HEK293 (cell line): ENCODE measurements around the gene TMIE.

Source experiments
- CTCF ChIA-PET: fragments of 350-600 bp; formaldehyde crosslinking; extraction: SDS; loops from one replicate; lab custom pipeline; 2021; ENCODE audit warnings: antibody characterized with exemption; lab: Yijun Ruan, JAX
- POLR2A ChIA-PET: fragments of 300-600 bp; formaldehyde crosslinking; extraction: SDS; loops from one replicate; lab custom pipeline; 2020; ENCODE audit warnings: antibody characterized with exemption, inconsistent platforms; lab: Yijun Ruan, JAX
- H3K27ac ChIP-seq: fragments of 200-500 bp; sonication (Bioruptor generic); 2 replicates; pipeline ENCODE4 v1.5.1; 2014; ENCODE audit warnings: low read depth, low read length, control low read depth, inconsistent platforms; ENCODE audit errors: extremely low read depth
- H3K36me3 ChIP-seq, 2 experiments: fragments of 200-500 bp in 1 of 2; sonication (Bioruptor generic) in 1 of 2; 1 replicate in 1 of 2; 2 replicates in 1 of 2; pipeline ENCODE4 v1.5.1; 2014 to 2017; ENCODE audit warnings: inconsistent platforms in 2 of 2, low read length in 2 of 2; ENCODE audit not compliant: control insufficient read depth in 2 of 2, insufficient read depth in 1 of 2
- H3K4me1 ChIP-seq: fragments of 200-500 bp; sonication (Bioruptor generic); 2 replicates; pipeline ENCODE4 v1.5.1; 2014; ENCODE audit warnings: mild to moderate bottlenecking, low read length, inconsistent platforms; ENCODE audit not compliant: control insufficient read depth, insufficient read depth
- H3K4me3 ChIP-seq: 2 replicates; pipeline ENCODE4 v1.5.1; 2011; ENCODE audit warnings: low read depth, mild to moderate bottlenecking, control low read depth, low read length, moderate library complexity
- H3K9me3 ChIP-seq: fragments of 200-500 bp; sonication (Bioruptor generic); 2 replicates; pipeline ENCODE4 v1.5.1; 2014; ENCODE audit warnings: low read depth, low read length, inconsistent platforms; ENCODE audit not compliant: control insufficient read depth, insufficient read depth
- FEZF1 ChIP-seq: fragments of 450-650 bp; formaldehyde crosslinking; IDR thresholded peaks from 2 replicates; pipeline ENCODE4 v1.5.1; 2016; ENCODE audit warnings: missing biosample characterization, missing genetic modification characterization
- GLIS1 ChIP-seq: fragments of 450-650 bp; formaldehyde crosslinking; IDR thresholded peaks from 2 replicates; pipeline ENCODE4 v1.5.1; 2016; ENCODE audit warnings: missing biosample characterization, missing genetic modification characterization
- KLF10 ChIP-seq: fragments of 450-650 bp; IDR thresholded peaks from 2 replicates; pipeline ENCODE4 v1.5.1; 2018; ENCODE audit warnings: missing biosample characterization, mild to moderate bottlenecking, missing genetic modification characterization
- MYNN ChIP-seq: fragments of 450-650 bp; formaldehyde crosslinking; IDR thresholded peaks from 2 replicates; pipeline ENCODE4 v1.5.1; 2016; ENCODE audit warnings: missing biosample characterization, missing genetic modification characterization, borderline replicate concordance
- REST ChIP-seq: fragments of 450-650 bp; formaldehyde crosslinking; IDR thresholded peaks from 2 replicates; pipeline ENCODE4 v1.5.1; 2016; ENCODE audit warnings: missing biosample characterization, missing genetic modification characterization
- YY2 ChIP-seq: fragments of 450-650 bp; formaldehyde crosslinking; IDR thresholded peaks from 2 replicates; pipeline ENCODE4 v1.5.1; 2016; ENCODE audit warnings: missing biosample characterization, missing genetic modification characterization
- ZBTB26 ChIP-seq: fragments of 450-650 bp; formaldehyde crosslinking; optimal IDR thresholded peaks from 2 replicates; pipeline ENCODE3; 2016; ENCODE audit warnings: missing biosample characterization, mild to moderate bottlenecking, missing genetic modification characterization
- ZBTB8A ChIP-seq: fragments of 450-650 bp; formaldehyde crosslinking; IDR thresholded peaks from 2 replicates; pipeline ENCODE4 v1.5.1; 2016; ENCODE audit warnings: missing biosample characterization, missing genetic modification characterization
- ZNF10 ChIP-seq: fragments of 450-650 bp; formaldehyde crosslinking; IDR thresholded peaks from 2 replicates; pipeline ENCODE4 v1.5.1; 2017; ENCODE audit warnings: missing biosample characterization, missing genetic modification characterization
- ZNF140 ChIP-seq: fragments of 450-650 bp; formaldehyde crosslinking; IDR thresholded peaks from 2 replicates; pipeline ENCODE4 v1.5.1; 2016; ENCODE audit warnings: missing biosample characterization, missing genetic modification characterization
- ZNF146 ChIP-seq: fragments of 450-650 bp; formaldehyde crosslinking; IDR thresholded peaks from 2 replicates; pipeline ENCODE4 v1.5.1; 2016; ENCODE audit warnings: missing biosample characterization, missing genetic modification characterization
- ZNF155 ChIP-seq: fragments of 450-650 bp; formaldehyde crosslinking; IDR thresholded peaks from 2 replicates; pipeline ENCODE4 v1.5.1; 2016; ENCODE audit warnings: missing biosample characterization, missing genetic modification characterization
- ZNF324 ChIP-seq: fragments of 450-650 bp; formaldehyde crosslinking; IDR thresholded peaks from 2 replicates; pipeline ENCODE4 v1.5.1; 2016; ENCODE audit warnings: missing biosample characterization, missing genetic modification characterization
- ZNF394 ChIP-seq: fragments of 450-650 bp; formaldehyde crosslinking; IDR thresholded peaks from 2 replicates; pipeline ENCODE4 v1.5.1; 2016; ENCODE audit warnings: missing biosample characterization, missing genetic modification characterization, mild to moderate bottlenecking, moderate library complexity, borderline replicate concordance
- ZNF747 ChIP-seq: fragments of 450-650 bp; formaldehyde crosslinking; IDR thresholded peaks from 2 replicates; pipeline ENCODE4 v1.5.1; 2016; ENCODE audit warnings: missing biosample characterization, missing genetic modification characterization
- ZSCAN16 ChIP-seq: fragments of 450-650 bp; formaldehyde crosslinking; IDR thresholded peaks from 2 replicates; pipeline ENCODE4 v1.5.1; 2016; ENCODE audit warnings: missing biosample characterization, missing genetic modification characterization
- TF ChIP-seq, protein P1 (sequence below): fragments of 450-650 bp; formaldehyde crosslinking; IDR thresholded peaks from 2 replicates; pipeline ENCODE4 v1.5.1; 2016; ENCODE audit warnings: missing biosample characterization, missing genetic modification characterization, borderline replicate concordance
- TF ChIP-seq, protein P2 (sequence below): fragments of 450-650 bp; formaldehyde crosslinking; IDR thresholded peaks from 2 replicates; pipeline ENCODE4 v1.5.1; 2016; ENCODE audit warnings: missing biosample characterization, missing genetic modification characterization, borderline replicate concordance

The TMIE gene

DNA sequence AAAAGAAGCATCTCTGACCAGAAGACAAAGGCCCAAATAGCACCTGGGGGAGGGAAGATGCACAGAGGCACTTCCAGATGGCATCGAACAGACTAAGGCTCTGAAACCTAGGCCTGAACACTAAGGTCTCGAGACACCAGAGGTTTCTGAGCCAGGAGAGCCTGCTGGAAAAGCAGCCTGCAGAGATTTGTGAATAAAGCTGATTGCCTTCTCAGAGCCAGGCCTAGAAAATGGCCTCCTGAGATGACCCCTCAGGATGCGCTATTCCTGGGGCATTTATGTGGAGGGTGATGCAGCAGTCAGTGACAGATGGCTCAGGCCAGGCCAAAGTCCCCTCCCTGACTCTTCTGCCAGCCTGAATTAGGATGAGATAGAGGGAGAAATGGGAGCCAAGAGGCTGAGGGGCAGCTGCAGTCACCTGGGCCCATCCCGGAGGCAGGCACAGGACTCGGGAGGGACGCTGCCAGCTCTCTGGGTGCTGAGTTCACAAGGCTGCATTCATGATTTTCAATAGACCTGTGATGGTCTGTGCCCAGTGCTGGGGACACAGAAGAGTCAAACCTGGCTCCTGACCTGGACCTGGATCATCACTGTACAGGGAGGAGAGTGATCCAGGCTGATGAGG lies 9.6 kb downstream of the TMIE start:
- H3K4me1 ChIP-seq: no peaks in the 10 kb centered on the region
- POLR2A ChIA-PET: no interaction called here
- TF ChIP-seq ZNF155 (tag by site-specific recombination) (no peak), KLF10 (no peak), MYNN (tag by site-specific recombination) (no peak), ZNF140 (tag by site-specific recombination) (no peak), ZNF324 (no peak), YY2 (tag by site-specific recombination) (no peak), ZNF394 (tag by site-specific recombination) (no peak), ZSCAN16 (tag by site-specific recombination) (no peak), REST (no peak), ZBTB8A (tag by site-specific recombination) (no peak), ZBTB26 (tag by site-specific recombination) (no peak), ZNF146 (tag by site-specific recombination) (no peak), FEZF1 (tag by site-specific recombination) (no peak), ZNF747 (tag by site-specific recombination) (no peak), GLIS1 (no peak), ZNF10 (tag by site-specific recombination) (no peak)
- TF ChIP-seq, protein P1, sequence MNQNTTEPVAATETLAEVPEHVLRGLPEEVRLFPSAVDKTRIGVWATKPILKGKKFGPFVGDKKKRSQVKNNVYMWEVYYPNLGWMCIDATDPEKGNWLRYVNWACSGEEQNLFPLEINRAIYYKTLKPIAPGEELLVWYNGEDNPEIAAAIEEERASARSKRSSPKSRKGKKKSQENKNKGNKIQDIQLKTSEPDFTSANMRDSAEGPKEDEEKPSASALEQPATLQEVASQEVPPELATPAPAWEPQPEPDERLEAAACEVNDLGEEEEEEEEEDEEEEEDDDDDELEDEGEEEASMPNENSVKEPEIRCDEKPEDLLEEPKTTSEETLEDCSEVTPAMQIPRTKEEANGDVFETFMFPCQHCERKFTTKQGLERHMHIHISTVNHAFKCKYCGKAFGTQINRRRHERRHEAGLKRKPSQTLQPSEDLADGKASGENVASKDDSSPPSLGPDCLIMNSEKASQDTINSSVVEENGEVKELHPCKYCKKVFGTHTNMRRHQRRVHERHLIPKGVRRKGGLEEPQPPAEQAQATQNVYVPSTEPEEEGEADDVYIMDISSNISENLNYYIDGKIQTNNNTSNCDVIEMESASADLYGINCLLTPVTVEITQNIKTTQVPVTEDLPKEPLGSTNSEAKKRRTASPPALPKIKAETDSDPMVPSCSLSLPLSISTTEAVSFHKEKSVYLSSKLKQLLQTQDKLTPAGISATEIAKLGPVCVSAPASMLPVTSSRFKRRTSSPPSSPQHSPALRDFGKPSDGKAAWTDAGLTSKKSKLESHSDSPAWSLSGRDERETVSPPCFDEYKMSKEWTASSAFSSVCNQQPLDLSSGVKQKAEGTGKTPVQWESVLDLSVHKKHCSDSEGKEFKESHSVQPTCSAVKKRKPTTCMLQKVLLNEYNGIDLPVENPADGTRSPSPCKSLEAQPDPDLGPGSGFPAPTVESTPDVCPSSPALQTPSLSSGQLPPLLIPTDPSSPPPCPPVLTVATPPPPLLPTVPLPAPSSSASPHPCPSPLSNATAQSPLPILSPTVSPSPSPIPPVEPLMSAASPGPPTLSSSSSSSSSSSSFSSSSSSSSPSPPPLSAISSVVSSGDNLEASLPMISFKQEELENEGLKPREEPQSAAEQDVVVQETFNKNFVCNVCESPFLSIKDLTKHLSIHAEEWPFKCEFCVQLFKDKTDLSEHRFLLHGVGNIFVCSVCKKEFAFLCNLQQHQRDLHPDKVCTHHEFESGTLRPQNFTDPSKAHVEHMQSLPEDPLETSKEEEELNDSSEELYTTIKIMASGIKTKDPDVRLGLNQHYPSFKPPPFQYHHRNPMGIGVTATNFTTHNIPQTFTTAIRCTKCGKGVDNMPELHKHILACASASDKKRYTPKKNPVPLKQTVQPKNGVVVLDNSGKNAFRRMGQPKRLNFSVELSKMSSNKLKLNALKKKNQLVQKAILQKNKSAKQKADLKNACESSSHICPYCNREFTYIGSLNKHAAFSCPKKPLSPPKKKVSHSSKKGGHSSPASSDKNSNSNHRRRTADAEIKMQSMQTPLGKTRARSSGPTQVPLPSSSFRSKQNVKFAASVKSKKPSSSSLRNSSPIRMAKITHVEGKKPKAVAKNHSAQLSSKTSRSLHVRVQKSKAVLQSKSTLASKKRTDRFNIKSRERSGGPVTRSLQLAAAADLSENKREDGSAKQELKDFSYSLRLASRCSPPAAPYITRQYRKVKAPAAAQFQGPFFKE: no peak
- TF ChIP-seq, protein P2, sequence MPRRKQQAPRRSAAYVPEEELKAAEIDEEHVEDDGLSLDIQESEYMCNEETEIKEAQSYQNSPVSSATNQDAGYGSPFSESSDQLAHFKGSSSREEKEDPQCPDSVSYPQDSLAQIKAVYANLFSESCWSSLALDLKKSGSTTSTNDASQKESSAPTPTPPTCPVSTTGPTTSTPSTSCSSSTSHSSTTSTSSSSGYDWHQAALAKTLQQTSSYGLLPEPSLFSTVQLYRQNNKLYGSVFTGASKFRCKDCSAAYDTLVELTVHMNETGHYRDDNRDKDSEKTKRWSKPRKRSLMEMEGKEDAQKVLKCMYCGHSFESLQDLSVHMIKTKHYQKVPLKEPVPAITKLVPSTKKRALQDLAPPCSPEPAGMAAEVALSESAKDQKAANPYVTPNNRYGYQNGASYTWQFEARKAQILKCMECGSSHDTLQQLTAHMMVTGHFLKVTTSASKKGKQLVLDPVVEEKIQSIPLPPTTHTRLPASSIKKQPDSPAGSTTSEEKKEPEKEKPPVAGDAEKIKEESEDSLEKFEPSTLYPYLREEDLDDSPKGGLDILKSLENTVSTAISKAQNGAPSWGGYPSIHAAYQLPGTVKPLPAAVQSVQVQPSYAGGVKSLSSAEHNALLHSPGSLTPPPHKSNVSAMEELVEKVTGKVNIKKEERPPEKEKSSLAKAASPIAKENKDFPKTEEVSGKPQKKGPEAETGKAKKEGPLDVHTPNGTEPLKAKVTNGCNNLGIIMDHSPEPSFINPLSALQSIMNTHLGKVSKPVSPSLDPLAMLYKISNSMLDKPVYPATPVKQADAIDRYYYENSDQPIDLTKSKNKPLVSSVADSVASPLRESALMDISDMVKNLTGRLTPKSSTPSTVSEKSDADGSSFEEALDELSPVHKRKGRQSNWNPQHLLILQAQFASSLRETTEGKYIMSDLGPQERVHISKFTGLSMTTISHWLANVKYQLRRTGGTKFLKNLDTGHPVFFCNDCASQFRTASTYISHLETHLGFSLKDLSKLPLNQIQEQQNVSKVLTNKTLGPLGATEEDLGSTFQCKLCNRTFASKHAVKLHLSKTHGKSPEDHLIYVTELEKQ (tag by site-specific recombination): no peak
- CTCF ChIA-PET: no interaction called here
- H3K4me3 ChIP-seq: no peak overlapping the region
- no peak overlapping the region for H3K27ac ChIP-seq
- H3K9me3 ChIP-seq: no peaks in the 10 kb centered on the region
- no peaks in the 10 kb centered on the region for H3K36me3 ChIP-seq
